HepG2 (cell line): ENCODE measurements around the gene ZNF548. TPM values are rescaled to one million over a fixed set of nuclear protein-coding genes. Genes with fewer than 3 reads are reported as not detected.

ENCODE experiments used
- ARID4A ChIP-seq: sonication (generic); formaldehyde crosslinking; IDR thresholded peaks from 2 replicates; pipeline ENCODE4 v1.5.0; 2020; ENCODE audit warnings: mild to moderate bottlenecking, missing genetic modification reagents, borderline replicate concordance
- EHMT2 ChIP-seq: fragments of 200-600 bp; sonication (generic); IDR thresholded peaks from 2 replicates; pipeline ENCODE4 v1.7.0; 2017; ENCODE audit warnings: antibody characterized with exemption, low read depth, low read length, borderline replicate concordance
- ELK4 ChIP-seq: sonication (generic); formaldehyde crosslinking; IDR thresholded peaks from 2 replicates; pipeline ENCODE4 v1.9.0; 2021; ENCODE audit warnings: missing genetic modification reagents, borderline replicate concordance
- FOXA3 ChIP-seq: IDR thresholded peaks from 2 replicates; pipeline ENCODE4 v1.6.1; 2016; ENCODE audit warnings: missing genetic modification reagents, missing compliant biosample characterization
- FOXP4 ChIP-seq: sonication (generic); formaldehyde crosslinking; IDR thresholded peaks from 2 replicates; pipeline ENCODE4 v1.4.0; 2020; ENCODE audit warnings: missing genetic modification reagents
- HOXA7 ChIP-seq: sonication (generic); formaldehyde crosslinking; IDR thresholded peaks from 2 replicates; pipeline ENCODE4 v1.8.1; 2022; ENCODE audit warnings: mild to moderate bottlenecking, missing genetic modification reagents, moderate library complexity
- HOXA9 ChIP-seq: sonication (generic); formaldehyde crosslinking; IDR thresholded peaks from 2 replicates; pipeline ENCODE4 v1.8.1; 2022; ENCODE audit warnings: missing genetic modification reagents, mild to moderate bottlenecking, moderate library complexity, borderline replicate concordance
- MTA1 ChIP-seq: sonication (generic); formaldehyde crosslinking; IDR thresholded peaks from 2 replicates; pipeline ENCODE4 v1.4.0; 2020; ENCODE audit warnings: missing genetic modification reagents, mild to moderate bottlenecking, borderline replicate concordance
- PPARG ChIP-seq: conservative IDR thresholded peaks from 2 replicates; pipeline ENCODE4 v1.6.1; 2016; ENCODE audit warnings: missing biosample characterization, missing genetic modification reagents
- TARDBP ChIP-seq: sonication (generic); formaldehyde crosslinking; IDR thresholded peaks from 2 replicates; pipeline ENCODE4 v1.8.0; 2022; ENCODE audit warnings: mild to moderate bottlenecking, missing genetic modification reagents
- TEAD3 ChIP-seq: optimal IDR thresholded peaks from 2 replicates; pipeline ENCODE3; 2016; ENCODE audit warnings: borderline replicate concordance
- ZBTB14 ChIP-seq: sonication (generic); formaldehyde crosslinking; IDR thresholded peaks from 2 replicates; pipeline ENCODE4 v1.4.0; 2020; ENCODE audit warnings: missing genetic modification reagents
- ZC3H13 ChIP-seq: sonication (generic); formaldehyde crosslinking; IDR thresholded peaks from 2 replicates; pipeline ENCODE4 v1.8.1; 2023; ENCODE audit warnings: mild to moderate bottlenecking, missing genetic modification reagents, moderate library complexity
- ZNF350 ChIP-seq: sonication (generic); formaldehyde crosslinking; IDR thresholded peaks from 2 replicates; pipeline ENCODE4 v1.4.0; 2020; ENCODE audit warnings: mild to moderate bottlenecking, low read depth, missing genetic modification reagents, borderline replicate concordance
- ZNF710 ChIP-seq: sonication (generic); formaldehyde crosslinking; IDR thresholded peaks from 2 replicates; pipeline ENCODE4 v1.5.0; 2020; ENCODE audit warnings: mild to moderate bottlenecking, missing genetic modification reagents, borderline replicate concordance
- ZSCAN29 ChIP-seq: sonication (generic); formaldehyde crosslinking; conservative IDR thresholded peaks from 2 replicates; pipeline ENCODE4 v1.4.0; 2020; ENCODE audit warnings: mild to moderate bottlenecking, missing genetic modification reagents
- ZSCAN31 ChIP-seq: sonication (generic); formaldehyde crosslinking; IDR thresholded peaks from 2 replicates; pipeline ENCODE4 v1.5.0; 2020; ENCODE audit warnings: low read depth, mild to moderate bottlenecking, missing genetic modification reagents
- polyA plus RNA-seq, 8 experiments: library from polyadenylated mRNA; depleted of rRNA in 3 of 8; stranded (reverse) in 7 of 8; unstranded in 1 of 8; fragments of >200 nt; fragmentation: Illumina TruSeq in 4 of 8; extraction: Trizol in 4 of 8; gene quantifications; 2 replicates each; pipeline versions ENCODE4 v1.2.1 to v1.2.3, GENCODE V29; 2011 to 2016; ENCODE audit warnings: low read depth in 4 of 8, missing spikeins in 1 of 8, mixed read lengths in 1 of 8; ENCODE audit not compliant: insufficient read depth in 1 of 8
- total RNA-seq, 5 experiments: library from RNA; depleted of rRNA; stranded (reverse); fragments of >200 nt; fragmentation: Illumina TruSeq; extraction: Trizol; gene quantifications; 2 replicates each; pipeline ENCODE4 v1.2.3, GENCODE V29; 2016; ENCODE audit warnings: low read depth in 1 of 5

The ZNF548 gene
- total and polyA plus RNA-seq, 2 of the 13 experiments (the other 11 are each of a cell fraction or from before 2014, with no cell fraction given) = 19.6 to 24.9 TPM

- peak; percentile 90 for TF ChIP-seq ARID4A
- peak; percentile 49 for TF ChIP-seq ZSCAN31 (CRISPR knock-in tag)
- peak; percentile 60 for TF ChIP-seq TARDBP (CRISPR knock-in tag)
- no peak for TF ChIP-seq PPARG
- TF ChIP-seq MTA1 (CRISPR knock-in tag) = peak; percentile 58; the same call in 1 of the 2 replicates
- TF ChIP-seq ZNF710 (CRISPR knock-in tag) = no peak
- 0 out of 2 replicates have a peak, but pooled peaks have one; percentile 48 for TF ChIP-seq ZSCAN29 (CRISPR knock-in tag)
- TF ChIP-seq ZNF350 (CRISPR knock-in tag) = peak; percentile 85; the same call in 1 of the 2 replicates
- peak; percentile 60; the same call in 1 of the 2 replicates for TF ChIP-seq FOXA3 (CRISPR knock-in tag)
- TF ChIP-seq ZC3H13 (CRISPR knock-in tag) = 0 out of 2 replicates have a peak, but pooled peaks have one; percentile 31
- TF ChIP-seq ZBTB14 (CRISPR knock-in tag) = peak; percentile 95
- TF ChIP-seq FOXP4 = peak; percentile 49; the same call in 1 of the 2 replicates
- TF ChIP-seq HOXA9 (CRISPR knock-in tag) = no peak
- TF ChIP-seq HOXA7 = no peak
- TF ChIP-seq TEAD3 (CRISPR knock-in tag) = peak; percentile 83
- peak; percentile 33; the same call in 1 of the 2 replicates for TF ChIP-seq EHMT2
- TF ChIP-seq ELK4 = no peak
Measured at GRCh38 chr19:57362997-57363687, 26.5 kb upstream of the ZNF548 start, which contains the start of the genes TRAPPC2B and ZNF547 (continued).
